ENCODE results near the gene MGMT. TPM values are rescaled to one million over a fixed set of nuclear protein-coding genes. Genes with fewer than 3 reads are reported as not detected.

The MGMT gene
- total RNA-seq, 1 experiment from 2014 or later, result 11.5 TPM

DNA sequence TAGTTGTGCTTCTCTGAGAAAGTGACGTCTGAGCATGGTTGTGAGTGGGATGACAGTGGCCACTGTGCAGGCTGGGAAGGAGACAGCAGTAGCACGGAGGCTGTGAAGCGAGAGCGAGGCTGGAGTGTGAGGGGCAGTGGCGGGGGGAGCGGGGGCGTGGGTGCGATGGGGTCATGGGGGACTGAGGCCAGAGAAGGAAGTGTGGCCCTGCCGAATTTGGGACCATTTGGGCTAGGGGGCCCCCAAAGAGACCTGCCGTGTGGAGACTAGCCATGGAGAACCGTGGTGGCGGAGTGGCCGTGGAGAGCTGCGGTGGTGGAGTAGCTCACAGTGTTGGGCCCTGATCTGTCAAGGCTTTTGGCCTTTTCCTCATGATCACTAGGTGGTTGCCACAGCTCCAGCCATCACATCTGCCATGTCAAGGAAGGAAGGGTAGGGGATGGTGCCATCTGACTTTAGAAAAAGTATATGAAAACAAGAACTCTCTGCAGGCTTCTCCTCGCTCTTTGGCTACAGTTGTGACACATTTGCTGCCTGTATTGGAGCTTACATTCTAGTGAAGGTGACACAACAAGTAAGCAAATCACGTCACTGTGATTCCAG, 61.4 kb downstream of the MGMT start (continued):
- TF ChIP-seq EGR1 (IDR thresholded peaks at IDR 0.05; ENCODE audit: low read depth) (no peak), ZFX (IDR thresholded peaks at IDR 0.05) (no peak), ZNF274 (IDR thresholded peaks at IDR 0.05; ENCODE audit: low read depth, low read length) (no peak), RAD21 (IDR thresholded peaks at IDR 0.05; ENCODE audit: low read depth) (no peak), YY1 (IDR thresholded peaks at IDR 0.05; ENCODE audit: extremely low read depth, insufficient replicate concordance, low read depth, low read length) (no peak), SRF (IDR thresholded peaks at IDR 0.05; ENCODE audit: low read depth) (no peak), CBX3 (IDR thresholded peaks at IDR 0.05; ENCODE audit: low read depth) (no peak), JUND (IDR thresholded peaks at IDR 0.05) (no peak)
- TF ChIP-seq, protein P1, sequence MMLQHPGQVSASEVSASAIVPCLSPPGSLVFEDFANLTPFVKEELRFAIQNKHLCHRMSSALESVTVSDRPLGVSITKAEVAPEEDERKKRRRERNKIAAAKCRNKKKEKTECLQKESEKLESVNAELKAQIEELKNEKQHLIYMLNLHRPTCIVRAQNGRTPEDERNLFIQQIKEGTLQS (IDR thresholded peaks at IDR 0.05), result no peak

DNA sequence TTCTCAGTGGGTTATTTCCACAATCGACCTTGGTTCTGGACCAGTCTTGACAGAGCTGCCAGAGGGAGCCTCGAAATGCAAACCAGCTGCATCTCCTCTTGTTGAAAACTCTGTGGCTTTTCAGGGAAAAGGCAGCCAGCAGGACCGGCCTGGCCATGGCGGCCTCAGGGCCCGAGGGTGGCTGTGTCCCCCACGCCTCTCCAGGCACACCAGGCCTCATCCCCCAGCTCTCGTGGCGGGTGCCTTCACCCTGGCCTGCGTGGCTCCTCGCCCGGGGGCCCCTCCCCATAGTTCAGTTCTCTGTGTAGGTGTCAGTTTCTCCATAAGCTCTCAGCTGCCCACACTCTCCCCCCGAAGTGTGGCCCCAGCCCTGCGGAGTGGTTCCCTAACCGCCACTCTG, 63.5 kb downstream of the MGMT start:
- H2AFZ ChIP-seq (ENCODE audit: low read depth, low read length, poor library complexity, severe bottlenecking), result no peak overlapping the region
- DNase-seq (ENCODE audit: low read depth, low spot score), result no peak
- ChIA-PET CTCF (no interaction called here), POLR2A (no interaction called here), RAD21 (ENCODE audit: low non-redundant PET in 1 of 2, low total read pairs in 2 of 2, uncharacterized antibody in 2 of 2, unreplicated experiment in 2 of 2) (no interaction called here)
- no peaks in the 10 kb centered on the region for H3K27me3 ChIP-seq (ENCODE audit: insufficient read depth, low read length)
- ATAC-seq, result no peak
- H3K9me2 ChIP-seq (ENCODE audit: insufficient read depth), result no peaks in the 10 kb centered on the region
- no TSS peak for BruUV-seq (replicated peaks)
- H3K36me3 ChIP-seq (ENCODE audit: control insufficient read depth in 1 of 2, insufficient read depth in 2 of 2, low read length in 2 of 2), result no peaks in the 10 kb centered on the region
- no peaks in the 10 kb centered on the region for H3K79me2 ChIP-seq (ENCODE audit: insufficient read depth, low read length)
- intact Hi-C loops (cut with micrococcal nuclease), result no loop called here
- no peaks in the 10 kb centered on the region for H4K20me1 ChIP-seq (ENCODE audit: insufficient read depth)
- no peak overlapping the region; the same call in 1 of the 2 replicates for H3K27ac ChIP-seq (ENCODE audit: low read depth, low read length)
- no peak overlapping the region for H3K4me2 ChIP-seq (ENCODE audit: low read length)
- no peak overlapping the region for H3K4me3 ChIP-seq (replicated peaks in 1 of 2; ENCODE audit: low read depth in 1 of 2, low read length in 2 of 2)
- peaks cover 0 to 18% of the 10 kb centered on the region in 2 experiments; a peak in 2 of 4 replicates for H3K9me3 ChIP-seq (ENCODE audit: control insufficient read depth in 1 of 2, insufficient read depth in 1 of 2, low read depth in 1 of 2, low read length in 2 of 2)
- no peak overlapping the region for H3K9ac ChIP-seq (ENCODE audit: low read length)
- peaks cover 8 to 18% of the 10 kb centered on the region in 2 experiments for H3K4me1 ChIP-seq (ENCODE audit: control insufficient read depth in 1 of 2, insufficient read depth in 2 of 2, low read length in 2 of 2)
- TF ChIP-seq SP1 (IDR thresholded peaks at IDR 0.05; ENCODE audit: low read depth) (no peak), SIN3A (IDR thresholded peaks at IDR 0.05; ENCODE audit: low read depth) (no peak), CEBPB (IDR thresholded peaks at IDR 0.05; ENCODE audit: low read depth) (no peak), RAD21 (IDR thresholded peaks at IDR 0.05; ENCODE audit: low read depth) (no peak), POLR2AphosphoS5 (IDR thresholded peaks at IDR 0.05; ENCODE audit: low read depth, low read length) (no peak), ZBTB33 (IDR thresholded peaks at IDR 0.05; ENCODE audit: extremely low read depth, insufficient replicate concordance, low read length) (no peak), EZH2phosphoT487 (IDR thresholded peaks at IDR 0.05; ENCODE audit: borderline replicate concordance) (no peak), ELF1 (IDR thresholded peaks at IDR 0.05; ENCODE audit: borderline replicate concordance, low read depth) (no peak), FOSL1 (IDR thresholded peaks at IDR 0.05; ENCODE audit: low read depth) (no peak), ZNF274 (IDR thresholded peaks at IDR 0.05; ENCODE audit: low read depth, low read length) (no peak), POLR2A (IDR thresholded peaks at IDR 0.05; ENCODE audit: borderline replicate concordance, extremely low read depth, insufficient read depth, insufficient read length) (no peak), TCF7L2 (IDR thresholded peaks at IDR 0.05; ENCODE audit: borderline replicate concordance, extremely low read depth, insufficient read depth, insufficient read length) (no peak)
- TF ChIP-seq, protein P2, sequence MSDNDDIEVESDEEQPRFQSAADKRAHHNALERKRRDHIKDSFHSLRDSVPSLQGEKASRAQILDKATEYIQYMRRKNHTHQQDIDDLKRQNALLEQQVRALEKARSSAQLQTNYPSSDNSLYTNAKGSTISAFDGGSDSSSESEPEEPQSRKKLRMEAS (IDR thresholded peaks at IDR 0.05), result no peak
- TF ChIP-seq, protein P3, sequence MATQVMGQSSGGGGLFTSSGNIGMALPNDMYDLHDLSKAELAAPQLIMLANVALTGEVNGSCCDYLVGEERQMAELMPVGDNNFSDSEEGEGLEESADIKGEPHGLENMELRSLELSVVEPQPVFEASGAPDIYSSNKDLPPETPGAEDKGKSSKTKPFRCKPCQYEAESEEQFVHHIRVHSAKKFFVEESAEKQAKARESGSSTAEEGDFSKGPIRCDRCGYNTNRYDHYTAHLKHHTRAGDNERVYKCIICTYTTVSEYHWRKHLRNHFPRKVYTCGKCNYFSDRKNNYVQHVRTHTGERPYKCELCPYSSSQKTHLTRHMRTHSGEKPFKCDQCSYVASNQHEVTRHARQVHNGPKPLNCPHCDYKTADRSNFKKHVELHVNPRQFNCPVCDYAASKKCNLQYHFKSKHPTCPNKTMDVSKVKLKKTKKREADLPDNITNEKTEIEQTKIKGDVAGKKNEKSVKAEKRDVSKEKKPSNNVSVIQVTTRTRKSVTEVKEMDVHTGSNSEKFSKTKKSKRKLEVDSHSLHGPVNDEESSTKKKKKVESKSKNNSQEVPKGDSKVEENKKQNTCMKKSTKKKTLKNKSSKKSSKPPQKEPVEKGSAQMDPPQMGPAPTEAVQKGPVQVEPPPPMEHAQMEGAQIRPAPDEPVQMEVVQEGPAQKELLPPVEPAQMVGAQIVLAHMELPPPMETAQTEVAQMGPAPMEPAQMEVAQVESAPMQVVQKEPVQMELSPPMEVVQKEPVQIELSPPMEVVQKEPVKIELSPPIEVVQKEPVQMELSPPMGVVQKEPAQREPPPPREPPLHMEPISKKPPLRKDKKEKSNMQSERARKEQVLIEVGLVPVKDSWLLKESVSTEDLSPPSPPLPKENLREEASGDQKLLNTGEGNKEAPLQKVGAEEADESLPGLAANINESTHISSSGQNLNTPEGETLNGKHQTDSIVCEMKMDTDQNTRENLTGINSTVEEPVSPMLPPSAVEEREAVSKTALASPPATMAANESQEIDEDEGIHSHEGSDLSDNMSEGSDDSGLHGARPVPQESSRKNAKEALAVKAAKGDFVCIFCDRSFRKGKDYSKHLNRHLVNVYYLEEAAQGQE (IDR thresholded peaks at IDR 0.05; ENCODE audit: low read depth), result no peak
